Uterus (tissue), 2 donors: ENCODE data around the gene PAPLN.

Experiments used
- POLR2A ChIP-seq, 2 donors: fragments of 450-650 bp; IDR thresholded peaks; one replicate each; pipeline ENCODE4 v1.6.1; 2016; ENCODE audit warnings: antibody characterized with exemption in 2 of 2, mild to moderate bottlenecking in 1 of 2, moderate library complexity in 1 of 2
- TF ChIP-seq, protein P1 (sequence below), 4 experiments: fragments of 200-600 bp in 2 of 4; fragments of 450-650 bp in 2 of 4; sonication (generic) in 2 of 4; IDR thresholded peaks; one replicate each; pipeline ENCODE4 v1.5.1; 2016 to 2019; ENCODE audit warnings: antibody characterized with exemption in 4 of 4, mild to moderate bottlenecking in 2 of 4, moderate library complexity in 1 of 4

DNA sequence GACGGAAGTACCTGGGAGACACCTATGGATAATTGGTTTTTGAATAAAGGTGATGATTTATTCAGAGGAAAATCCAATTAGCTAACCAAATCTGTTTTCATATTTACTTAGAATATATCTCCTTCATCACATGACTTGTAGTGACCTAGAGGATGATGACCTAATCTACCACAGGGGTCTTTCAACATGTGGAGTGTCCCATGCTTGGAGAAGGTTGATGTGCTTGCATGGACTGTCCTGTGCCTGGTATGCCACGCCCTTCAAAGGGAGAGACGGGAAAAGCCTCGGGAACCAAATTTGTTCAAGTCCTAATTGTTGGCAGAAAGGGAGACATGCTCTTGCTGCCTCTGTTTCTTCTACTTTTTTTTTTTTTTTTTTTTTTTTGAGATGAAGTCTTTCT lies 11.8 kb upstream of the PAPLN start:
- TF ChIP-seq, protein P1, sequence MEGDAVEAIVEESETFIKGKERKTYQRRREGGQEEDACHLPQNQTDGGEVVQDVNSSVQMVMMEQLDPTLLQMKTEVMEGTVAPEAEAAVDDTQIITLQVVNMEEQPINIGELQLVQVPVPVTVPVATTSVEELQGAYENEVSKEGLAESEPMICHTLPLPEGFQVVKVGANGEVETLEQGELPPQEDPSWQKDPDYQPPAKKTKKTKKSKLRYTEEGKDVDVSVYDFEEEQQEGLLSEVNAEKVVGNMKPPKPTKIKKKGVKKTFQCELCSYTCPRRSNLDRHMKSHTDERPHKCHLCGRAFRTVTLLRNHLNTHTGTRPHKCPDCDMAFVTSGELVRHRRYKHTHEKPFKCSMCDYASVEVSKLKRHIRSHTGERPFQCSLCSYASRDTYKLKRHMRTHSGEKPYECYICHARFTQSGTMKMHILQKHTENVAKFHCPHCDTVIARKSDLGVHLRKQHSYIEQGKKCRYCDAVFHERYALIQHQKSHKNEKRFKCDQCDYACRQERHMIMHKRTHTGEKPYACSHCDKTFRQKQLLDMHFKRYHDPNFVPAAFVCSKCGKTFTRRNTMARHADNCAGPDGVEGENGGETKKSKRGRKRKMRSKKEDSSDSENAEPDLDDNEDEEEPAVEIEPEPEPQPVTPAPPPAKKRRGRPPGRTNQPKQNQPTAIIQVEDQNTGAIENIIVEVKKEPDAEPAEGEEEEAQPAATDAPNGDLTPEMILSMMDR (IDR thresholded peaks at IDR 0.05), result no peak
- TF ChIP-seq POLR2A (IDR thresholded peaks at IDR 0.05), result no peak
